KMS-11 (cell line): Measurements from ENCODE around the gene NRDC.

ENCODE experiments used
- H2AFZ ChIP-seq: fragments of 200-600 bp; sonication (generic); 2 replicates; pipeline ENCODE4 v1.6.1; 2016; ENCODE audit warnings: antibody characterized with exemption, mixed run types, low read depth
- H3K27ac ChIP-seq: fragments of 200-600 bp; sonication (generic); 2 replicates; pipeline ENCODE4 v1.6.1; 2016; ENCODE audit warnings: mild to moderate bottlenecking, mixed run types
- H3K27me3 ChIP-seq: fragments of 200-600 bp; sonication (generic); 2 replicates; pipeline ENCODE4 v1.6.1; 2017; ENCODE audit warnings: mild to moderate bottlenecking, low read depth, mixed run types, moderate library complexity; ENCODE audit not compliant: insufficient read depth
- H3K36me3 ChIP-seq: fragments of 200-600 bp; sonication (generic); 2 replicates; pipeline ENCODE4 v1.6.1; 2017; ENCODE audit warnings: mild to moderate bottlenecking, mixed run types; ENCODE audit not compliant: insufficient read depth
- H3K4me1 ChIP-seq: fragments of 200-600 bp; sonication (generic); 2 replicates; pipeline ENCODE4 v1.6.1; 2016; ENCODE audit warnings: mild to moderate bottlenecking, low read depth, mixed run types; ENCODE audit not compliant: poor library complexity, severe bottlenecking
- H3K4me2 ChIP-seq: fragments of 200-600 bp; sonication (generic); 2 replicates; pipeline ENCODE4 v1.7.0; 2016; ENCODE audit warnings: mild to moderate bottlenecking, mixed run types
- H3K4me3 ChIP-seq: fragments of 200-600 bp; sonication (generic); IDR thresholded peaks from 2 replicates; pipeline ENCODE4 v1.6.1; 2017; ENCODE audit warnings: low read depth, low read length, mixed read lengths; ENCODE audit not compliant: insufficient read depth
- H3K79me2 ChIP-seq: fragments of 200-600 bp; sonication (generic); 2 replicates; pipeline ENCODE4 v1.6.1; 2016; ENCODE audit warnings: low read depth, mixed run types; ENCODE audit not compliant: insufficient read depth
- H3K9ac ChIP-seq: fragments of 200-600 bp; sonication (generic); 2 replicates; pipeline ENCODE4 v1.6.1; 2016; ENCODE audit warnings: mild to moderate bottlenecking, mixed run types
- H4K20me1 ChIP-seq: fragments of 200-600 bp; sonication (generic); 2 replicates; pipeline ENCODE4 v1.6.1; 2016; ENCODE audit warnings: mild to moderate bottlenecking, mixed run types; ENCODE audit not compliant: insufficient read depth
- TF ChIP-seq, protein P1 (sequence below): fragments of 200-600 bp; sonication (generic); conservative IDR thresholded peaks from 2 replicates; pipeline ENCODE4 v1.6.1; 2017; ENCODE audit warnings: low read depth, mild to moderate bottlenecking, antibody characterized with exemption, low read length, moderate library complexity, mixed read lengths

Gene NRDC

DNA sequence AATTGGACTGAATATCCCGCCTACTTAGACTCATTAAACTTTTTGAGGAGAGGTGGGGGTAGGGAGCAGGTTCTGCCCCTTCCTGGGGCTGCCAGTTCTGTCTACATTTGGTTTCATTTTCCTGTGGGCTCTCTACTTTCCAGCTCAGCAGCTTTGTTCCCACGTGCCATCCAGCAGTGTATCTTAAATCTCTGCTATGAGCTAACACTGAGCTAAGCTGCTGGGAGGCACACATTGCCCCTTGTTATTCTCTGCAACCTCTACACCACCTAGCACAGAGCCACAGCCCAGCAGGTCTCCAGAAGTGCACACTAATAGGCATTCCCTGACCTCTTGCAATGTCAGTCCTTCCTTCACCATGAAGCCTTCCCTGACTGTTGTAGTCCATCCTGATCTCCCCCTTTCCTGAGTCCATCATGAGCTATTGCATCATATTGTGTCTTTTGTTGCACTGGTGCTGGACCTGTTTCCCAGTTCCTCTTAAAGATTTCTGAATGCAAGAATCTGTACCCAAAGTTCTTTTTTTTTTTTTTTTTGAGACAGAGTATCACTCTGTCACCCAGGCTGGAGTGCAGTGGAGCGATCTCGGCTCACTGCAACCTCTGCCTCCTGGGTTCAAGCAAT lies 28.7 kb upstream of the NRDC start:
- H3K4me2 ChIP-seq = peak overlapping the region; percentile 18; the same call in 1 of the 2 replicates
- peak overlapping the region; percentile 18; the same call in 1 of the 2 replicates for H2AFZ ChIP-seq
- H3K27me3 ChIP-seq = no peaks in the 10 kb centered on the region
- no peak overlapping the region for H3K4me3 ChIP-seq
- TF ChIP-seq, protein P1, sequence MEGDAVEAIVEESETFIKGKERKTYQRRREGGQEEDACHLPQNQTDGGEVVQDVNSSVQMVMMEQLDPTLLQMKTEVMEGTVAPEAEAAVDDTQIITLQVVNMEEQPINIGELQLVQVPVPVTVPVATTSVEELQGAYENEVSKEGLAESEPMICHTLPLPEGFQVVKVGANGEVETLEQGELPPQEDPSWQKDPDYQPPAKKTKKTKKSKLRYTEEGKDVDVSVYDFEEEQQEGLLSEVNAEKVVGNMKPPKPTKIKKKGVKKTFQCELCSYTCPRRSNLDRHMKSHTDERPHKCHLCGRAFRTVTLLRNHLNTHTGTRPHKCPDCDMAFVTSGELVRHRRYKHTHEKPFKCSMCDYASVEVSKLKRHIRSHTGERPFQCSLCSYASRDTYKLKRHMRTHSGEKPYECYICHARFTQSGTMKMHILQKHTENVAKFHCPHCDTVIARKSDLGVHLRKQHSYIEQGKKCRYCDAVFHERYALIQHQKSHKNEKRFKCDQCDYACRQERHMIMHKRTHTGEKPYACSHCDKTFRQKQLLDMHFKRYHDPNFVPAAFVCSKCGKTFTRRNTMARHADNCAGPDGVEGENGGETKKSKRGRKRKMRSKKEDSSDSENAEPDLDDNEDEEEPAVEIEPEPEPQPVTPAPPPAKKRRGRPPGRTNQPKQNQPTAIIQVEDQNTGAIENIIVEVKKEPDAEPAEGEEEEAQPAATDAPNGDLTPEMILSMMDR = no peak
- no peaks in the 10 kb centered on the region for H3K36me3 ChIP-seq
- H3K9ac ChIP-seq = no peak overlapping the region
- no peaks in the 10 kb centered on the region for H3K79me2 ChIP-seq
- H3K27ac ChIP-seq = no peak overlapping the region
- peaks cover 5% of the 10 kb centered on the region for H3K4me1 ChIP-seq
- no peaks in the 10 kb centered on the region for H4K20me1 ChIP-seq

DNA sequence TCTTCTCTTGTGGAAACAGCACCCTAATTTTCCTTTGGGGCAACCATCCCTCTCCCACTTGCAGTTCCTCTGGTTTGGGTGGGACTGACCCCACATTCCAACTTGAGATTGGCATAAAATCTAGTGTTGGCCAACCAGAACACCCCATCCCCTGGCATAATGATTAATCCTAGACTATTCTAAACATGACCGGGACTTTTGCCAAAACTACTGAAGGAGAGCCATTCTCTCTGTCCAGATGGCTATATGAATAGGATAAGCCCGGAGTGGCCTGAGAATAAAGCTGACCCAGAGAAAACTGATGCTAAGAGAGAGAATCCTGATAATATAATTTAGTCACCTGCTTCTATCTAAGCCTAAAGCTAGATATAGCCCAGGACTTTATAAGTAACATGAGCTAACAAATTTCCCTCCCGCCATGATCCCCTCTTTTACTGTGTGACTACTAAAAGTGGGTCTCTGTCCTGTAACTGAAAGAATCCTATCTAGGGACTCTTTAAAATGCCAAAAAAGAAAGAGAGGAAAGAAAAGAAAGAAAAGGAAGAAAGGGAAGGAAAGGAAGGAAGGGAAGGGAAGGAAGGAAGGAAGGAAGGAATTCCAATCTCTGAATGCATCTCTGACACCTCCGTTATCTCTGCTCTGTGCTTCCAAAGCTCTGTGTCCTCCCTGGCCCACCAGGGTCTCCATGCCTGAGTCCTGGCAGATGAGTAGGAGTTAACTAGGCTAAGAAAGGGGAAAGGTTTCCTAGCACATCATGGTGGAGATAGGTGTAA lies 28.0 kb upstream of the NRDC start:
- Histone ChIP-seq H3K9ac (no peak overlapping the region), H3K4me3 (no peak overlapping the region), H3K79me2 (no peaks in the 10 kb centered on the region), H2AFZ (peak overlapping the region; percentile 18; the same call in 1 of the 2 replicates), H3K27me3 (no peaks in the 10 kb centered on the region), H3K4me2 (peak overlapping the region; percentile 18; the same call in 1 of the 2 replicates), H4K20me1 (no peaks in the 10 kb centered on the region), H3K27ac (no peak overlapping the region), H3K36me3 (no peaks in the 10 kb centered on the region), H3K4me1 (peaks cover 5% of the 10 kb centered on the region)
- TF ChIP-seq, protein P1 = no peak

DNA sequence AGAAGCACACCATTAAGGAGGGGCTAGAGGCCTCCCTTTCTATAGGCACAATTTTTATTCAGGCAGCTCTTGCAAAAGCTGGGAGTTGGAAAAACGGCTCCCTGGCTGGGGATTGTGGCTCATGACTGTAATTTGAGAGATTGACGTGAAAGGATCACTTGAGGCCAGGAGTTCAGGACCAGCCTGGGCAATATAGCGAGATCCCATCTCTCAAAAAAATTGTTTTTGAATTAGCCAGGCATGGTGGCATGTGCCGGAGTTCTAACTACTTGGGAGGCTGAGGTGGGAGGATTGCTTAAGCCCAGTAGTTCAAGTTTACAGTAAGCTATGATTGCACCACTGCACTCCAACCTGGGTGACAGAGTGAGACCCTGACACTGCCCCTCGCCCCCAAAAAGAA lies 23.9 kb upstream of the NRDC start:
- TF ChIP-seq, protein P1 = no peak
- Histone ChIP-seq H3K4me2 (no peak overlapping the region), H3K79me2 (no peaks in the 10 kb centered on the region), H3K9ac (no peak overlapping the region), H3K27me3 (no peaks in the 10 kb centered on the region), H3K36me3 (no peaks in the 10 kb centered on the region), H2AFZ (no peak overlapping the region), H3K4me1 (peaks cover 5% of the 10 kb centered on the region), H3K4me3 (no peak overlapping the region), H4K20me1 (no peaks in the 10 kb centered on the region), H3K27ac (no peak overlapping the region)

DNA sequence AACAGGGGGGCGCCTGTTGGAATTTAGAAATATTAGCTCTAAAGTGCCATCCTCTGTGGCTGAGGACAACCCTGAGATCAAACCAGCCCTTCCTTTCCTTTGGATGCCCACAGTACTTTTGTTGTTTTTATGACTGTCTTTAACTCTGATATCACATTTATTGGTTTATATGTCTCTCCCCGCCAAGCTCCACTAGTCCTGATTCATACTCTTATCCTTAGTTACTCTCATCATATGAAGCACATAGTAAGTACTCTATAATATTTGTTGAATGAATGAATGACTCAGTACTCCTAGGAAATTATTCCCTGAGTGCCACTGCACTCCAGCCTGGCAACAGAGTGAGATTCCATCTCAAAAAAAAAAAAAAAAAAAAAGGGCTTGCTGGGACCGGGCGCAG lies 22.6 kb upstream of the NRDC start:
- no peak overlapping the region for H3K4me2 ChIP-seq
- no peak overlapping the region for H3K4me3 ChIP-seq
- no peaks in the 10 kb centered on the region for H3K36me3 ChIP-seq
- no peaks in the 10 kb centered on the region for H4K20me1 ChIP-seq
- H3K4me1 ChIP-seq = no peaks in the 10 kb centered on the region
- no peak overlapping the region for H3K27ac ChIP-seq
- no peak overlapping the region for H2AFZ ChIP-seq
- TF ChIP-seq, protein P1 = no peak
- no peak overlapping the region for H3K9ac ChIP-seq
- H3K27me3 ChIP-seq = no peaks in the 10 kb centered on the region
- H3K79me2 ChIP-seq = no peaks in the 10 kb centered on the region
